Stomach (tissue), 4 donors: ENCODE measurements around the gene MFAP5.

Experiments
- CTCF ChIP-seq, 7 experiments: fragments of 450-650 bp in 4 of 7; fragments of 200-600 bp in 3 of 7; sonication (generic) in 3 of 7; IDR thresholded peaks; one replicate each; pipeline ENCODE4 v1.5.1; 2016 to 2019; ENCODE audit warnings: antibody characterized with exemption in 7 of 7, control low read depth in 2 of 7, mild to moderate bottlenecking in 1 of 7
- EP300 ChIP-seq: sonication (generic); formaldehyde crosslinking; IDR thresholded peaks from one replicate; pipeline ENCODE4 v1.6.1; 2017; ENCODE audit warnings: antibody characterized with exemption
- POLR2A ChIP-seq, 4 donors: fragments of 450-650 bp; IDR thresholded peaks; one replicate each; pipeline ENCODE4 v1.6.1; 2016; ENCODE audit warnings: antibody characterized with exemption in 4 of 4, control low read depth in 2 of 4, mild to moderate bottlenecking in 1 of 4, moderate library complexity in 1 of 4
- POLR2AphosphoS5 ChIP-seq, 3 donors: sonication (generic); formaldehyde crosslinking; IDR thresholded peaks; one replicate each; pipeline ENCODE4 v1.6.1; 2016; ENCODE audit warnings: antibody characterized with exemption in 3 of 3

- TF ChIP-seq POLR2AphosphoS5 (IDR thresholded peaks at IDR 0.05) (no peak), CTCF (IDR thresholded peaks at IDR 0.05) (no peak), EP300 (no peak), POLR2A (IDR thresholded peaks at IDR 0.05) (no peak)
Observed at GRCh38 chr12:8596561-8596960, 66.1 kb downstream of the MFAP5 start.
